Loucy (cell line): ENCODE results near the gene GSG1L.

Experiments
- EZH2phosphoT487 ChIP-seq: fragments of 200-600 bp; IDR thresholded peaks from 2 replicates; pipeline ENCODE4 v1.6.1; 2018; ENCODE audit warnings: antibody characterized with exemption, mild to moderate bottlenecking, moderate library complexity, borderline replicate concordance
- TF ChIP-seq, protein P1 (sequence below): fragments of 200-600 bp; sonication (generic); conservative IDR thresholded peaks from 2 replicates; pipeline ENCODE4 v1.5.1; 2014; ENCODE audit warnings: mild to moderate bottlenecking, antibody characterized with exemption, low read length

DNA sequence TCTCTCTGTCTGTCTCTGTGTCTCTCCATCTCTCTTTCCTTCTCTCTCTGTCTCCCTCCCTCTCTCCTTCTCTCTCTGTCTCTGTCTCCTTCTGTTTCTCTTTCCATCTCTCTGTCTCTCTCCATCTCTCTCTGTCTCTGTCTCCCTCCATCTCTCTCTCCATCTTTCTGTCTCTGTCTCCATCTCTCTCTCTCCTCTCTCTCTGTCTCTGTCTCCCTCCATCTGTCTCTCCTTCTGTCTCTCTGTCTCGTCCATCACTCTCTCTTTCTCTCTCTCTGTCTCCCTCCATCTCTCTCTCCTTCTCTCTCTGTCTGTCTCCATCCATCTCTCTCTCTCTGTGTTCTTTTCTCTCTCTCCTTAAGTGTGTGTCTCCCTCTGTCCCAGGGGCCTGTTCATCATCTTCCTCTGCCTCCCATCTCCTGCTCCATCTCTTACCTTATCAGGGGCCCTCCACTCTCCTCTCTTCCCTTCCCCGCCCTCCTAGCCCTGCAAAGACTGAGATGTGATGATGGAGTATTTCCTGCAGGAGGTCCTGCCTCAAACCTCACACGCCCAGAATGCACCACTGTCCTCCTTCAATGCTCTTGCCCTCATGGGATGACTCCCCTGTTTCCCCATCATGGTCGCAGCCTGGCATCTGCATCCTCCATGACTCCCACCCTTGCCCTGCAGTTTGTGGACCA lies 193.3 kb downstream of the GSG1L start:
- TF ChIP-seq, protein P1, sequence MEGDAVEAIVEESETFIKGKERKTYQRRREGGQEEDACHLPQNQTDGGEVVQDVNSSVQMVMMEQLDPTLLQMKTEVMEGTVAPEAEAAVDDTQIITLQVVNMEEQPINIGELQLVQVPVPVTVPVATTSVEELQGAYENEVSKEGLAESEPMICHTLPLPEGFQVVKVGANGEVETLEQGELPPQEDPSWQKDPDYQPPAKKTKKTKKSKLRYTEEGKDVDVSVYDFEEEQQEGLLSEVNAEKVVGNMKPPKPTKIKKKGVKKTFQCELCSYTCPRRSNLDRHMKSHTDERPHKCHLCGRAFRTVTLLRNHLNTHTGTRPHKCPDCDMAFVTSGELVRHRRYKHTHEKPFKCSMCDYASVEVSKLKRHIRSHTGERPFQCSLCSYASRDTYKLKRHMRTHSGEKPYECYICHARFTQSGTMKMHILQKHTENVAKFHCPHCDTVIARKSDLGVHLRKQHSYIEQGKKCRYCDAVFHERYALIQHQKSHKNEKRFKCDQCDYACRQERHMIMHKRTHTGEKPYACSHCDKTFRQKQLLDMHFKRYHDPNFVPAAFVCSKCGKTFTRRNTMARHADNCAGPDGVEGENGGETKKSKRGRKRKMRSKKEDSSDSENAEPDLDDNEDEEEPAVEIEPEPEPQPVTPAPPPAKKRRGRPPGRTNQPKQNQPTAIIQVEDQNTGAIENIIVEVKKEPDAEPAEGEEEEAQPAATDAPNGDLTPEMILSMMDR = no peak
- TF ChIP-seq EZH2phosphoT487 = no peak
